Fibroblast of skin of left biceps (primary cell): Measurements from ENCODE around the gene HPS5.

Experiments
- DNase-seq, 2 experiments: peaks; one replicate each; pipeline ENCODE4 v3.0.0-alpha.2; 2013; ENCODE audit warnings: low read depth in 2 of 2

Gene HPS5

DNA sequence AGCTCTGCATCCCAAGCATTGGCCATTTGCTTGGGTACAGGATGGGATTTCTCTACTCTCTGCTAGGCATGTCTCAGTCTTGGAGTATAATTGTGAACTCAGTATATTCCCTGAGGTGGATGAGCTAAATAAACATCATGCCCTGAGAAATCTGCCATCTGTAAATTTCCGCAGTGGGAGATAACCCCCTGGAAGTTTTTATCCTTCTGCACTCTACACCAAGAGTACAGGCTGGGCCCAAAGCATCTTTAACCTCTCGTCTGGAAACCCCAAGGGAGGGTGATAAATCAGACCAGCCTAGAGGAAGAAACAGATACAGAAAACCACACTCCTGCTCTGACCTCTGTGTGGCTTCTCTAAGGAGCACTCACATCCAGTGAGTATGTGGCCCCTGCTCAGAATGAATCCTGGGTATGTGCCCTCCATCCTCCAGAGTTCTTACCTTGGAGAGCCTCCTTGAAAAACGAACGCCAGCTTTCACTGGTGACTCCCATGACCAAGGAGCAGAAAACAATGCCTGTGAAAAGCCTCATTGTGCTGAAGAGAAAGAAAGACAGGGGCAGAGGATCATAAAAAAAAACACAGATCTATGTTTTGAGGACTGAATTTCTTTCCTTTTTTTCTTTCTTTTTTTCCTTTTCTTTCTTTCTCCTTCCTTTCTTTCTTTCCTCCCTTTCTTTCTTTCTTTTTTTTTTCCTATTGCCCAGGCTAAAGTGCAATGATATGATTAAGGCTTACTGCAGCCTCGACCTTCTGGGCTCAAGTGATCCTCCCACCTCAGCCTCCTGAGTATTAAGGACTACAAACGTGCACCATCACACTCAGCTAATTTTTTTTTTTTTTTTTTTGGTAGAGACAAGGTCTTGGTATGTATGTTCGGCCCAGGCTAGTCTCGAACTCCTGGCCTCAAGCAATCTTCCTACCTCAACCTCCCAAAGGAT lies 86.3 kb downstream of the HPS5 start:
- no peak for DNase-seq

GRCh38 chr11:18233912-18234311 lies 88.0 kb downstream of the HPS5 start:
- DNase-seq, result no peak

DNA sequence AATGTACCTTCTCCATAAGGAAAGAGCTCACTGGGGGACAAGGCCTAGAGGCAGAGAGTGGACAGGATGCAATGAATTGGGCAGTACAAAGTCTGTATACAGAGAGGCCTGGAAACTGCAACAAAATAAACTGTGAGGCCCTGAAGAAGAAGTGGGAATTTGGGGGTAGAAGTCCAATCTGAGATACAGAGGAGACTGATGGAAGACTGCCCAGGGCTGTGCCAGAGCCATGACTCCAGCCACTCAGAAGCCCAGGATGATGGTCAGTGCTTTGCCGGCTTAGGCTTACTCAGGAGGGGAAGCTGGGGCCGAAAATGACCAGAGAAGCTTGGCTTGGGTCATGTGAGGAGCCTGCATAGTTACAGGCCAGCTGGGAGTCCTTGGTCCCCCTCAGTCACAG lies 91.1 kb downstream of the HPS5 start:
- DNase-seq, result no peak

- no peak for DNase-seq
These were observed 92.4 kb downstream of the HPS5 start for GRCh38 chr11:18229501-18229900.
